ENCODE data around the gene PTPN3. TPM values are rescaled to one million over a fixed set of nuclear protein-coding genes. Genes with fewer than 3 reads are reported as not detected.

The PTPN3 gene
- total and polyA plus RNA-seq, 2 experiments from 2014 or later, result 1.4 to 2.6 TPM

GRCh38 chr9:109418827-109419226, 79.3 kb downstream of the PTPN3 start:
- no peaks in the 10 kb centered on the region for H3K27me3 Mint-ChIP-seq (ENCODE audit: insufficient read depth, low read depth, poor library complexity)
- Histone ChIP-seq H4K20me1 (replicated peaks; ENCODE audit: insufficient read depth) (no peaks in the 10 kb centered on the region), H3K27me3 (ENCODE audit: insufficient read depth) (no peaks in the 10 kb centered on the region), H3K4me2 (no peak overlapping the region), H2AFZ (no peak overlapping the region), H3K27ac (ENCODE audit: low read depth) (no peak overlapping the region), H3K4me1 (ENCODE audit: insufficient read depth) (peaks cover 7% of the 10 kb centered on the region; the same call in 1 of the 2 replicates), H3K36me3 (ENCODE audit: insufficient read depth) (no peaks in the 10 kb centered on the region), H3F3A (replicated peaks; ENCODE audit: low read depth) (no peaks in the 10 kb centered on the region), H3K4me3 (no peak overlapping the region), H3K9me2 (ENCODE audit: insufficient read depth) (no peaks in the 10 kb centered on the region), H3K79me2 (replicated peaks; ENCODE audit: insufficient read depth) (no peaks in the 10 kb centered on the region)
- H3K27ac Mint-ChIP-seq, result no peak overlapping the region; the same call in 1 of the 2 replicates
- no peak for DNase-seq (ENCODE audit: low spot score)
- ATAC-seq, result no peak
- H3K9me3 Mint-ChIP-seq, result no peaks in the 10 kb centered on the region
- TF ChIP-seq EZH2phosphoT487 (IDR thresholded peaks at IDR 0.05; ENCODE audit: unreplicated experiment), result no peak
- no peak overlapping the region for H3K4me3 Mint-ChIP-seq
- no peaks in the 10 kb centered on the region for H3K36me3 Mint-ChIP-seq (ENCODE audit: low read depth)
- H3K4me1 Mint-ChIP-seq, result peaks cover 27% of the 10 kb centered on the region

- no peak overlapping the region for H3K4me3 Mint-ChIP-seq
- peaks cover 7% of the 10 kb centered on the region; the same call in 1 of the 2 replicates for H3K4me1 ChIP-seq (ENCODE audit: insufficient read depth)
- H3K9me3 Mint-ChIP-seq, result no peaks in the 10 kb centered on the region
- H3K9me2 ChIP-seq (ENCODE audit: insufficient read depth), result no peaks in the 10 kb centered on the region
- H3K27ac Mint-ChIP-seq, result no peak overlapping the region
- no peaks in the 10 kb centered on the region for H3K79me2 ChIP-seq (replicated peaks; ENCODE audit: insufficient read depth)
- no peaks in the 10 kb centered on the region for H3K27me3 ChIP-seq (ENCODE audit: insufficient read depth)
- no peak overlapping the region for H3K27ac ChIP-seq (ENCODE audit: low read depth)
- no peak overlapping the region for H3K4me3 ChIP-seq
- H3K36me3 ChIP-seq (ENCODE audit: insufficient read depth), result no peaks in the 10 kb centered on the region
- H3K4me1 Mint-ChIP-seq, result peaks cover 28% of the 10 kb centered on the region
- no peaks in the 10 kb centered on the region for H4K20me1 ChIP-seq (replicated peaks; ENCODE audit: insufficient read depth)
- ATAC-seq, result no peak
- no peak overlapping the region for H2AFZ ChIP-seq
- H3F3A ChIP-seq (replicated peaks; ENCODE audit: low read depth), result no peaks in the 10 kb centered on the region
- no peaks in the 10 kb centered on the region for H3K36me3 Mint-ChIP-seq (ENCODE audit: low read depth)
- no peak for DNase-seq (ENCODE audit: low spot score)
- H3K4me2 ChIP-seq, result no peak overlapping the region
- H3K27me3 Mint-ChIP-seq (ENCODE audit: insufficient read depth, low read depth, poor library complexity), result no peaks in the 10 kb centered on the region
- no peak for TF ChIP-seq REST (IDR thresholded peaks at IDR 0.05; ENCODE audit: unreplicated experiment)
- TF ChIP-seq ZNF331 (CRISPR knock-in tag; IDR thresholded peaks at IDR 0.05; ENCODE audit: low read depth), result no peak
- no peak for TF ChIP-seq POLR2AphosphoS5 (IDR thresholded peaks at IDR 0.05; ENCODE audit: low read depth)
- TF ChIP-seq NANOG (IDR thresholded peaks at IDR 0.05; ENCODE audit: borderline replicate concordance), result no peak
- no peak for TF ChIP-seq EZH2phosphoT487 (IDR thresholded peaks at IDR 0.05; ENCODE audit: unreplicated experiment)
- no peak for TF ChIP-seq CTCF (conservative IDR thresholded peaks at IDR 0.05; ENCODE audit: low read depth in 2 of 2)
- TF ChIP-seq STAT1 (IDR thresholded peaks at IDR 0.05; ENCODE audit: unreplicated experiment), result no peak
- no peak for TF ChIP-seq CREB1 (CRISPR knock-in tag; IDR thresholded peaks at IDR 0.05; ENCODE audit: low read depth)
- TF ChIP-seq EZH2 (IDR thresholded peaks at IDR 0.05; ENCODE audit: low read depth, unreplicated experiment), result no peak
- TF ChIP-seq ETS1 (IDR thresholded peaks at IDR 0.05), result no peak
Measured at GRCh38 chr9:109417585-109418544, 80.2 kb downstream of the PTPN3 start.
